Measurements from ENCODE around the gene PPBP. TPM values are rescaled to one million over a fixed set of nuclear protein-coding genes. Genes with fewer than 3 reads are reported as not detected.
A peak's percentile ranks its signal among the peaks of the same experiment; 100 is the strongest.

PPBP gene
- total RNA-seq, 3 donors from 2014 or later: not detected

DNA sequence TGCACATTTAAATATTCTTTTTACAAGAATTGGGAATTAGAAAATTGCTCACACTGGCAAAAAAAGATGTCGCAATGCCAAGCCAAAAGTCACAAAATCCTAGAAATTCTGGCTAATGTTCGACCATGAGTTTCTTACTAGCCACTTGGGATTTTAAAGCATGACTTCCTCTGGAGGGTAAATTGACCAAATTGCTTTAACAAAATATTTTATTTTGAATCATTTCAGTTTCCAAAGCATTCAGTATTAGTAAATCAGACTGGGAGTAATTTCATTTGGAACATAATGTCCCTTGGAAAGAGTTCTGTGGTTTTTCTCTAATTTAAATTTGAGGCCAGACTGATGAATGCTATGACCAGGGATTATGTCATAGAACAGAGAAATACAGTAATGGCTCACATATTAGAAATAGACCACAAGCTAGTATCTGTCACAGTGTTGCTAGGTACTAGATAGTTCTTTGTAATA, 18.1 kb upstream of the PPBP start:
- no peak for ATAC-seq

DNA sequence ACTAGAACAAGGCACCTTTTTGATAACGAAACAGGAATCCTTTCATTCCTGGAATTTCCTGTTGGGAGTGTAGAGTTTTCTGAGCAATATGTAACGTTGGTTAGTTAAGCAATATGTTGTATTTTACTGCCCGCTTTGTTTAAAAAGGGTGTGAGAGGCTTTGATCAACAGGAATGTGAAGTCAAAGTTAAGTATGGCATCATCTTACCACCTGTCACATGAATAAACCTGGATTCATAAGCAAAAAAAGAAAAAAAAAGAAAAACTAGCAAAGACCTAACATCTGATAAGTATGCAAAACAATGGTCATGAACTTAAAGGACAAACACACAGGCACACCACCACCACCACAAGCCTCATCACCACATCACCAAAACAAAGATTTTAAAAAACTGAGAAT, 17.5 kb upstream of the PPBP start:
- peak; percentile 97 for ATAC-seq
- DNase-seq: no peak
- no peaks in the 10 kb centered on the region for H3K9me3 ChIP-seq
- H3K4me3 ChIP-seq: no peak overlapping the region
- TF ChIP-seq, protein P1, sequence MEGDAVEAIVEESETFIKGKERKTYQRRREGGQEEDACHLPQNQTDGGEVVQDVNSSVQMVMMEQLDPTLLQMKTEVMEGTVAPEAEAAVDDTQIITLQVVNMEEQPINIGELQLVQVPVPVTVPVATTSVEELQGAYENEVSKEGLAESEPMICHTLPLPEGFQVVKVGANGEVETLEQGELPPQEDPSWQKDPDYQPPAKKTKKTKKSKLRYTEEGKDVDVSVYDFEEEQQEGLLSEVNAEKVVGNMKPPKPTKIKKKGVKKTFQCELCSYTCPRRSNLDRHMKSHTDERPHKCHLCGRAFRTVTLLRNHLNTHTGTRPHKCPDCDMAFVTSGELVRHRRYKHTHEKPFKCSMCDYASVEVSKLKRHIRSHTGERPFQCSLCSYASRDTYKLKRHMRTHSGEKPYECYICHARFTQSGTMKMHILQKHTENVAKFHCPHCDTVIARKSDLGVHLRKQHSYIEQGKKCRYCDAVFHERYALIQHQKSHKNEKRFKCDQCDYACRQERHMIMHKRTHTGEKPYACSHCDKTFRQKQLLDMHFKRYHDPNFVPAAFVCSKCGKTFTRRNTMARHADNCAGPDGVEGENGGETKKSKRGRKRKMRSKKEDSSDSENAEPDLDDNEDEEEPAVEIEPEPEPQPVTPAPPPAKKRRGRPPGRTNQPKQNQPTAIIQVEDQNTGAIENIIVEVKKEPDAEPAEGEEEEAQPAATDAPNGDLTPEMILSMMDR (IDR thresholded peaks at IDR 0.05): no peak
- H3K4me1 ChIP-seq (ENCODE audit: low read depth): peaks cover 12% of the 10 kb centered on the region
- intact Hi-C loops (cut with DNase I, micrococcal nuclease): no loop called here
- H3K36me3 ChIP-seq (ENCODE audit: low read depth): no peaks in the 10 kb centered on the region

More for the DNA sequence above, 18.1 kb upstream of the PPBP start:
- intact Hi-C loops (cut with DNase I, micrococcal nuclease): no loop called here
- H3K9me3 ChIP-seq: no peaks in the 10 kb centered on the region
- H3K4me3 ChIP-seq: no peak overlapping the region
- TF ChIP-seq, protein P1 (IDR thresholded peaks at IDR 0.05): no peak
- no peaks in the 10 kb centered on the region for H3K36me3 ChIP-seq (ENCODE audit: low read depth)
- H3K4me1 ChIP-seq (ENCODE audit: low read depth): peaks cover 12% of the 10 kb centered on the region
- DNase-seq: no peak

DNA sequence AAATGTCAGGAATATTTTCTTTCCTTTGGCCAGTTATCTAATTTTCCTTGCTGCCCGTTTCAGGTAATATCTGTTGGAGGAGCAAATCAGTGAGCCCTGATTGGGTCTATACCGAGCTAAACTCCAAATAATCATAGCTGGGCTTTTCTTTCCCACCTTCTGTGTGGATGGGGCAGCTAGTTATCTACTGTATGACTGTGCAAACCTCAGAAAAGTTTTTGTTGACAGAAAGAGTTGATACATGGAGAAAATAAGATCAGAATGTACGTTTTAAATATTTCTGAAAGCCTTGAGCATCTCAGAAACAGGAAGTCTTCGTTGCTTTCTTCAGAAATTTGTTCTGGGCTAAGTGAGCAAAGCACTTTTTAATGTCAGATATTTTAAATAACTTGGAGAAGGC, 16.7 kb upstream of the PPBP start:
- TF ChIP-seq, protein P1 (IDR thresholded peaks at IDR 0.05): no peak

DNA sequence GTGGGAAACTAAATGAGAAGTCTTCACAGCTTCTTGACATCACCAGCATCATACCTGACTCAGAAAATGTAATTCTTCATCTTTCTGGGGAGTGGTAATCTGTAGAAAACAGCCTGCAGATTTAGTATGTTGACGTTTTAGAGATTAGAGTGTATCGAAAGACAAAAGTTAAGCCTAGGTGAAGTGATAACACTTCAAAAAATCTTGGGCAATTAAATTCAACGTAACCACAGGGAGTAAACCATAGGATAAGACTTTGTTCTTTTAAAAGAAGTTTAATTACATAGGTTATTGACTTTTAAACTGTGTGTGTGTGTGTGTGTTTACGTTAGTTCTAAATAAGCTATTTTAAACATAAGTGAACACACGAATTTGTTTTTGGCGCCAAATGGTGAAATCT, 12.3 kb upstream of the PPBP start:
- DNase-seq (no peak), ATAC-seq (peak; percentile 47)
- Histone ChIP-seq H3K9me3 (no peaks in the 10 kb centered on the region), H3K4me1 (ENCODE audit: low read depth) (peaks cover 6% of the 10 kb centered on the region), H3K4me3 (no peak overlapping the region), H3K36me3 (ENCODE audit: low read depth) (no peaks in the 10 kb centered on the region)
- intact Hi-C loops (cut with DNase I, micrococcal nuclease): no loop called here
- TF ChIP-seq, protein P1 (IDR thresholded peaks at IDR 0.05): no peak

More for the DNA sequence above, 16.7 kb upstream of the PPBP start:
- no peak for DNase-seq
- ATAC-seq: no peak
- intact Hi-C loops (cut with DNase I, micrococcal nuclease): no loop called here
- Histone ChIP-seq H3K36me3 (ENCODE audit: low read depth) (no peaks in the 10 kb centered on the region), H3K4me3 (no peak overlapping the region), H3K9me3 (no peaks in the 10 kb centered on the region), H3K4me1 (ENCODE audit: low read depth) (peaks cover 9% of the 10 kb centered on the region)

DNA sequence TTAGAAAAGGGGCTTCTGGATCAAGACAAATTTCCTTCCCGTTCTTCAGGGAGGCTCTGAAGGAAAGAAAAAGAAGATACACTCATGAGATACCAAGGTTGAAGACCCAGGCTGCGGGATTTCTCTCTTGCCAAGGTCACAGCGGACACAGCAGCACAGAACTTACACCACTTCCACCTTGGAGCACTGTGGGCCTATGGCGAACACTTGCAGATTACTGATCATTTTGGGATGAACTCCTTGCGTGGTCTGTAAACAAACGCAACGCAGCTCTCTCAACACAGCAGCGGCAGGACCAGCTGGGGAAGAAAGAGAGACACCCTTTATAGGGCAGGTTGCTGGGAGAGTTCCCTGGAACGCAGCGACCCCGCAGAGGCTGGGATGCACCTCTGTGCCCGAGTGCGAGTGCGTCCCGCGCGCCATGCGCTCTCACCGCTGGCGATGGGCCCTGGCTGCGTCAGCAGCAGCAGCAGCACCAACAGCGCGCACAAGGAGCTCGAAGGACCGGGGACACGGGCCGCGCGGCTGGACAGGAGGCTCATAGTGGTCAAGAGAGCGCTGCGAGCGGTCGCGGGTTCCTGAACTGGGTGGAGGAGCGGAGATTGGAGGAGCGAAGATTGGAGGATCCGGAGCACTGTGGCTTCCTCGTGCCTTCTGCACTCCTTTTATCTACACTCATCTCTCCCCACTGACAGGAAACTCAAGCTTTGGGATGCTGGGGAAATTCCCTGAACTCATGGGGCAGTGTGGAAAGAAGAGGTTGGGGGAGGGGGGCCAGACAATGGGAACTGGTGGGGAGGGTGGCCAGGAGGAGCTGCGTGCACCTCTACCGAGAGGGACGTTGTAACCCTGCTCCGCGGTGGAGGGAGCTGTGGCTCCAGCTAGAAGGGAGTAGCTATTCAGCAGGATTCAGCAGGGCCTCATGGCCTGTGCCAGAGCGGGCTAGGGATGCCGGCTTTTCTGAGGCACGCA, 10.3 kb upstream of the PPBP start, which contains the start of gene CXCL5:
Gene CXCL5, minus strand, starts transcription at position 638 of the 972 bp plus-strand sequence. Its CDS starts 96 bp downstream, at position 542.
- Histone ChIP-seq H3K4me1 (ENCODE audit: low read depth) (no peaks in the 10 kb centered on the region), H3K4me3 (no peak within 1 kb of the TSS), H3K9me3 (no peaks in the 10 kb centered on the region), H3K36me3 (ENCODE audit: low read depth) (no peaks in the 10 kb centered on the region)
- peak; percentile 22 for ATAC-seq
- peak in 1 of 3 donors; percentile 51 for DNase-seq
- TF ChIP-seq, protein P1 (IDR thresholded peaks at IDR 0.05): no peak
- intact Hi-C loops (cut with DNase I, micrococcal nuclease): no loop called here

Measured in mucosa of descending colon (tissue), 3 donors.